Putamen (tissue), 1 donor: ENCODE measurements around the gene CD2AP.
"Not testable (repeated sequence)": the region's sequence is repeated elsewhere in the genome, so short reads cannot be mapped to it uniquely, and the experiment has no call there.

Experiments
- DNase-seq: peaks from one replicate; pipeline ENCODE4 v3.0.0-alpha.2; 2016; ENCODE audit warnings: low spot score

The CD2AP gene

DNA sequence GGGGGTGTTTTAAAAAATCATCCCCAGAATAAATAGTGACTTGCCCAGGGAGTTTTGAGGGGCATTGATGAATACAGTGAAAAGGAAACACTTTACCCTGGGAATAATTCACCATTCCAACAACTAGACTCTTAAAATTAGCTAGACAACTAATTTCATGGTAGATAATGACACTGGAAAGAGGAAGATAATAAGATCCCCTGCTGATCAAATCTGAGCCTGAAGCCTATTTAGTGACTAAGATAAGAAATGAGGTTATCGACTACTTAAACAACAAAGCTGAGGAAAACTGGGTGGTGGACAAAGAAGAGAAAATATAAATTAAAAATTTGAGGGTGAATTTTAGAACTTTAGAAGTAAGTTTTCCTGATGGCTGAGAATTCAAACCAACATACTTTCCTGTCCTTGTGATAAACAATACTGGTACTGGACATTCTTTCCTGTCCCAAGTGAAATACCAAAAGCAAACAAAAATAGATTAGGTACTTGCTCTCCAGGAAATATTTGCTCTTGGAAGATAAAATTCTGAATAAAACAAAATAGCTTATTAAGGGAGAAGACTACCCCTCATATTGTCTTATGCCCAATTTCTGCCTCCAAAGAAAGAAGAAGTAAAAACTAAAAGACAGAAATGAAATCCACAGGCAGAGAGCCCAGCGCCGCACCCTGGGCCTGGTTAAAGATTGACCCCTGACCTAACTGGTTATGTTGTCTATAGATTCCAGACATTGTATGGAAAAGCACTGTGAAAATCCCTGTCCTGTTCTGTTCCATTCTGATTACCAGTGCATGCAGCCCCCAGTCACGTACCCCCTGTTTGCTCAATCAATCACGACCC is 156.8 kb downstream of the CD2AP start:
- no peak for DNase-seq

- DNase-seq: no peak
Observed at GRCh38 chr6:47646689-47647088, 169.1 kb downstream of the CD2AP start.

GRCh38 chr6:47647188-47647587 is 169.6 kb downstream of the CD2AP start:
- DNase-seq: no peak

- not testable (repeated sequence) for DNase-seq
Observed at GRCh38 chr6:47647626-47648025, 170.0 kb downstream of the CD2AP start.

DNA sequence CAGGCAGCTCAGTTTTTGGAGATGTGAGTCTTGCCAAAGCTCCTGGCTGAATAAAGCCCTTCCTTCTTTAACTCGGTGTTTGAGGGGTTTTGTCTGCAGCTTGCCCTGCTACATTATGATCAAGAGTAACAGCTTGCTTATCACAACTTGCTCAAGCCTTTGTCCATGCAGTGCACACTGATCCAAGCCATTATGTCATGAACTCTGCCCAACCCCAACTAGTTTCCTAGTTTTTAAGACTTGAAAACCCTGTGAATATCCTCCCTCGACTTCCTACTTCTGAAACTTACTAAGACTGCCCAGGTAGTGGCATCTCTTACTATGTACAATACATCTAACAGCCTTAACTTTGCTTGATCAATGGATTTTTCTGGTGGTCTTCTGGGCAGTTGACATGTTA is 170.4 kb downstream of the CD2AP start:
- no peak for DNase-seq

- no peak for DNase-seq
Observed at GRCh38 chr6:47650553-47651432, 173.2 kb downstream of the CD2AP start.

DNA sequence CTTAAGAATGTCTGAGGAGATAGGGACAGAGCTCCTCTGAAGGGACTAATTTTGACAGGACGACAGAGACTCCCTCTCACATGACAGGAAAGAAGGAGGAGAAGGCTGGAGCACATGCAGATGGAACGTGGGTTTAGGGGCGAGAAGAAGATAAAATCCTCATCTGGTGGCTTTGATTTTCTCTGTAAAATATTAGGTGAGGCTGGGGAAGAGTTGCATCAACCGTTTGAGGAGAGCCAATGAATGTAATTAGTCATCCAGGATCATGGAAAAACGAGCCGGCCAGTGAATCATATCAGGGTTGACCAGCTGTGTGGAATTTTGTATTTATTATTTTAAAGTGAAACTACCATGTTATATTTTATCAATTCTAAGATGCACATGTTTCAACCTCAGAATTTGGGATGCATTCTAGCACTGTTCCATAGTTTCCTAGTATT is 173.9 kb downstream of the CD2AP start:
- no peak for DNase-seq

DNA sequence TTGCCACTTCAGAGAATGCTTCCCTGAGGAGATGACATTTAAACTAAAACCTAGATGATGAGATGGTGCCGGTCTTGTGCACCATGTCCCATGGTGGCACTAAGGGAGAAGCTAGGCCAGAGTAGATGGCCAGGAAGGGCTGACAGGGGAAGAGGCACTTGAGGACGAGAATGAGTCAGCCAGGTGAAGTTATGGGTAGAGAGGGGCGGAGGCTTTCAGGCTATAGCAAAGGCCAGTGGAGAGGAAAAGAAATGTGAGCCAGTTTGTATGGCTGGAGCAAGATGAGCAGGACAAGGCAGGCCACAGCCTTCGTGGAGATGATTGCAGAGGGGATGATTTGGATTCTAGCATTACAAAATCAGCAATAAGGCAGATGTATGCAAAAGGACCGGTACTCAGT is 176.1 kb downstream of the CD2AP start:
- no peak for DNase-seq

- DNase-seq: no peak
Observed at GRCh38 chr6:47654255-47654654, 176.7 kb downstream of the CD2AP start.

DNA sequence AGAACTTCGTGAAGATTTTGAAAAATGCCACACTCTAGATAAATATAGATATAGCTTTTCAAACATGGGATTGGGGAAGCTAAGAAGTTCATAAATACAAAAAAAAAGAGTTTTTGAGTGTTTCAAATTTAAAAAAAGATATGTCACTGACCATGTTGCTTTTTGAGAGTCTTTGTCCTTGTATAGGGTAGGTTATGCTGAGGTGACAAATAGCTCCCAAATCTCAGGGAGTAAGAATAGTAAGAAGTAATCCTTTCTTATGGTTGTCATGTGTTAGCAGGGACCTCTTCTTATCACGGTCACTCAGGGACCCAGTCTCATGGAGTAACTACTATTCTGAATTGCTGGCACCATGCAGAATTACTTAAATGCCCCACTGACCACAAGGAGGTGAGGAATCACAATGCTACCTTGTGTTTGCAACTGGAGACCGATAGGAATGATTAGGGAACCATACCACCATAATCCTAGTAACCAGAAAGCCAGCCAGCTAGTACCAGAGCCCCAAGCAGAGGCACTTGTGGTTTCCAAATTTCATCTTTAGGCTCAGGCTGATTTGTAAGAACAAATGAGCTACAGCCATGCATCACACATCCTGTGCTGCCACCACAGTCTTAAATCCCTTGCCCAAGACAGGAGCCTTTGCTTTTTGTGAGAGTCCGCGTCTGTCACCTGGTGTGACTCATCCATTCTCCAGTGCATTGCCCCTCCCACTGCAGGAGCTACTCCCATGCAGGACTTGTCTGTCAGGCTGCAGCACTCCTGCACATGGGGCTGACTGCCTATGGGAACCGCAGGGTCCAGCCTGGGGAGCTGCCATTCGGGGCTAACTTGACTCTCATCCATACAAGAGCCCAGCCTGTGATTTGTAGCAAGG is 178.4 kb downstream of the CD2AP start:
- DNase-seq: no peak

- DNase-seq: no peak
Observed at GRCh38 chr6:47661960-47662359, 184.4 kb downstream of the CD2AP start.

GRCh38 chr6:47663462-47664216 is 186.1 kb downstream of the CD2AP start:
- no peak for DNase-seq

DNA sequence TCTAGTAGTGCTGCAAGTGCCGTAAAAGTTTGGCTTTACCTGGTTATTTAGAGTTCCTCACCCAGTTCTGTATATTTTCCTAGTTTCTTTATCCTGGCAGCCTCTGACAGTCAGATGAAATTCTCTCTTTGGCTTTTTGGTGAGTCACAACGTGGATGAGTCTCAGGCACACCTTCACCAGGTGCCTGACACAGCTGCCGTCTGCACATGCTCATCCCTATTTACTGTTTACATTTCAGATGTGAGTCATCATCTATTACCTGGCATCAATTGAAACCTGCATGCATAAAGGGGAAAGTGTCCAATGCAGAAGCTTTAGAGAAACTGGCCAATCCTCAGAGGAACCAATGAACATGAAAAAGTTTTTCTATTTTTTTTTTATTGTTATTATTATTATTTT is 187.5 kb downstream of the CD2AP start:
- no peak for DNase-seq

- no peak for DNase-seq
Observed at GRCh38 chr6:47669684-47670513, 192.3 kb downstream of the CD2AP start.

- no peak for DNase-seq
Observed at GRCh38 chr6:47670851-47671250, 193.3 kb downstream of the CD2AP start.

GRCh38 chr6:47671777-47672176 is 194.2 kb downstream of the CD2AP start:
- no peak for DNase-seq

DNA sequence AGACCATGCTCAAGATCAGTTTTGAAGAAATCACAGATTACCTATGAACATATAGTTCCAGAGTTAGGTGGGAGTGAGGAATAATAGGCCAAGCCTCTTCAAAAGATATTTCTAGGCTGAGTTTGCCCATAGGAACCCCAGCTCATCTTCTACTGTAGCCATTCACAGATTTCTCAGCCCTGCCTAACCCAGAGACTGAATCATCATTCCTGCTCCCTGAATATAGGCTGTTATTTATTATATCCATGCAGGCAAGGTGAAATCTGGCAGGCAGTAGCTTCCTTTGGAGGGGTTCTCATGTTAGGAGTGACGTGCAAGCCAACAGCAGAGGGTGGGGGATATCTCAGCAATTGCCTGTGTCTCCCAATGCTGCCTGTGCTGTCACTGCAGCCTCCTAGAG is 195.2 kb downstream of the CD2AP start:
- DNase-seq: no peak

- DNase-seq: no peak
Observed at GRCh38 chr6:47674673-47675072, 197.1 kb downstream of the CD2AP start.
